Uterus (tissue), 2 donors: ENCODE measurements around the gene AMELX.

Source experiments
- POLR2A ChIP-seq, 2 donors: fragments of 450-650 bp; IDR thresholded peaks; one replicate each; pipeline ENCODE4 v1.6.1; 2016; ENCODE audit warnings: antibody characterized with exemption in 2 of 2, mild to moderate bottlenecking in 1 of 2, moderate library complexity in 1 of 2
- TF ChIP-seq, protein P1 (sequence below), 4 experiments: fragments of 200-600 bp in 2 of 4; fragments of 450-650 bp in 2 of 4; sonication (generic) in 2 of 4; IDR thresholded peaks; one replicate each; pipeline ENCODE4 v1.5.1; 2016 to 2019; ENCODE audit warnings: antibody characterized with exemption in 4 of 4, mild to moderate bottlenecking in 2 of 4, moderate library complexity in 1 of 4

DNA sequence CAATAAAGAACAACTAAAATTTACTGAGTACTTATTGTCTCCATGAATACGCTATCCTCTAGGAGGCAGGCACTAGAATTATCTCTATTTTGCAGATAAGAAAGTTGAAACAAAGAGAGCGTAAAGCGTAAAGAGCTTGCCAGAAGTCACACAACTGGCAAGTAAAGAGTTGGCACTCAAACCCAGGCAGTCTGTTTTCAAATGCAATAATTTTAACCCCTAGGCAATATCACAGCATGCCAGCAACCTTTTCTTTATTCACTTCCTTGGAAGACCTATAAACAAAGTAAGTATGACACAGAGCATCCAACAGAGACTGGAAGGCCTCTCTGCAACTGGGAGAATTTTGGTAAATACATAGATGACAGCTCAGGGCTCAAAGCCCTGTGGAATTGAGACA, 23.2 kb upstream of the AMELX start:
- TF ChIP-seq, protein P1, sequence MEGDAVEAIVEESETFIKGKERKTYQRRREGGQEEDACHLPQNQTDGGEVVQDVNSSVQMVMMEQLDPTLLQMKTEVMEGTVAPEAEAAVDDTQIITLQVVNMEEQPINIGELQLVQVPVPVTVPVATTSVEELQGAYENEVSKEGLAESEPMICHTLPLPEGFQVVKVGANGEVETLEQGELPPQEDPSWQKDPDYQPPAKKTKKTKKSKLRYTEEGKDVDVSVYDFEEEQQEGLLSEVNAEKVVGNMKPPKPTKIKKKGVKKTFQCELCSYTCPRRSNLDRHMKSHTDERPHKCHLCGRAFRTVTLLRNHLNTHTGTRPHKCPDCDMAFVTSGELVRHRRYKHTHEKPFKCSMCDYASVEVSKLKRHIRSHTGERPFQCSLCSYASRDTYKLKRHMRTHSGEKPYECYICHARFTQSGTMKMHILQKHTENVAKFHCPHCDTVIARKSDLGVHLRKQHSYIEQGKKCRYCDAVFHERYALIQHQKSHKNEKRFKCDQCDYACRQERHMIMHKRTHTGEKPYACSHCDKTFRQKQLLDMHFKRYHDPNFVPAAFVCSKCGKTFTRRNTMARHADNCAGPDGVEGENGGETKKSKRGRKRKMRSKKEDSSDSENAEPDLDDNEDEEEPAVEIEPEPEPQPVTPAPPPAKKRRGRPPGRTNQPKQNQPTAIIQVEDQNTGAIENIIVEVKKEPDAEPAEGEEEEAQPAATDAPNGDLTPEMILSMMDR (IDR thresholded peaks at IDR 0.05): no peak
- no peak for TF ChIP-seq POLR2A (IDR thresholded peaks at IDR 0.05)
